ENCODE data around the gene HM13.
"Not testable (repeated sequence)": the region's sequence is repeated elsewhere in the genome, so short reads cannot be mapped to it uniquely, and the experiment has no call there.

Gene HM13

DNA sequence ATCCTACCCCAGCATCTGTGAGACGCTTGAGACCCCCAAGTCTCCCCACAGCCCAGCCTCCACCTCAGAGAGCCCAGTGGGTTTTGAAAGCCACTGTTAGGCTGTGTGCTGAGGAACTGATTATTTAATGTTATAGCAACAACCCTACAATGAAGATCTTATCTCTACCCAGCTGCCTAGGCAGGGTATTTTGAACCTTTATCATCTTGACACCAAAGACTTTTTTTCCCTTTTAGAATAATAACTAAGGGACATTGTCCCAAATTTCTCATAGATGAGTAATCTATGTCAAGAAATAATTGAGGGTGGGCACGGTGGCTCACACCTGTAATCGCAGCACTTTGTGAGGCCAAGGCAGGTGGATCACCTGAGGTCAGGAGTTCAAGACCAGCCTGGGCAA, 26.2 kb downstream of the HM13 start:
- no peak for DNase-seq (ENCODE audit: extremely low read depth in 1 of 2, low read depth in 1 of 2)

DNA sequence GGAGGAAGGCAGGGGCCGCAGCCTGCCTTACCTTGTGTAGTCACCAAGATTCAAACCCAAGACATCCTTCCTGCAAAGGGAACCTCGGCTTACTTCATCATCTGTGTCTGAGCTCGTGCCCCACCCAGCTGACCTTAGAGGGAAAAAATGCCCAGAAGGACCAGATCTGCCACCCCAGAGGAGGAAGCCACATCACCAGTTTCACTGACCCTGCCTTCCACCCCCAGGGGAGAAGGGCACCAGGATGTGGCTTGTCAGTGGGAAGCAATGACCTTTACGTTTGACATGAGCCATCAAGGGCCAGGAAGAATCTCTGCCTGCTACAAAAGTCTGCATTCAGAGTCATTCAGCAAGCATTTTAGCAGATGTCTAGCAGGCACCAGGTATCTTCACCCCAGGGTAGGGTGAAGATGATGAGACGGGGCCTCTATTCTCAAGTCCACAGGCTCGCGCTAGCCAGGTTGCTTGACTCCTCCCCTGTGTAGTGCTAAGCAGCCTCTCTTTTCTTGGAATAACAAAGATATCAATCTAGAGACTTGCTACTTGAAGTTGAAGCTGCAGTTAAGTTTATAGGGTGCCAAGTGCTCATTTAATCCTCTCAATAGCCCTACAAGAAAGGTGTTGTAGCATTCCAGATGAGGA, 28.1 kb downstream of the HM13 start:
- no peak for DNase-seq (ENCODE audit: extremely low read depth in 1 of 2, low read depth in 1 of 2)

DNA sequence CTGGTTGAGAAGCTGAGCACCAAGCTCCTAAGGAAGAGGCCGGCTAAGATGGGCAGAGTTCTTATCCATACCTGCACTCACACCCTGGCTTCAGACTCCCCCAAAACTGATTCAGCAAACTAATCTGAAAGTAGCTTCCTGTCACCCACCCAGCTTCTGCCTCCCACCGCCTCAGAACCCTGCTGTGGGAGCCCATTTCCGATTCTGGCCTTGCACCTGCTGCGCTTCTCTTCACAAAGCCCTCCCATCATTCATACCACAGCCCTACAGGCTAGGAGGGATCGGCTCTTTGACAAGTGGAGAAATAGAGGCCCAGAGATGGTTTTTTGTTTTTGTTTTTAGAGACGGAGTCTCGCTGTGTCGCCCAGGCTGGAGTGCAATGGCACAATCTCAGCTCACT, 28.7 kb downstream of the HM13 start:
- no peak for DNase-seq (ENCODE audit: extremely low read depth in 1 of 2, low read depth in 1 of 2)

DNA sequence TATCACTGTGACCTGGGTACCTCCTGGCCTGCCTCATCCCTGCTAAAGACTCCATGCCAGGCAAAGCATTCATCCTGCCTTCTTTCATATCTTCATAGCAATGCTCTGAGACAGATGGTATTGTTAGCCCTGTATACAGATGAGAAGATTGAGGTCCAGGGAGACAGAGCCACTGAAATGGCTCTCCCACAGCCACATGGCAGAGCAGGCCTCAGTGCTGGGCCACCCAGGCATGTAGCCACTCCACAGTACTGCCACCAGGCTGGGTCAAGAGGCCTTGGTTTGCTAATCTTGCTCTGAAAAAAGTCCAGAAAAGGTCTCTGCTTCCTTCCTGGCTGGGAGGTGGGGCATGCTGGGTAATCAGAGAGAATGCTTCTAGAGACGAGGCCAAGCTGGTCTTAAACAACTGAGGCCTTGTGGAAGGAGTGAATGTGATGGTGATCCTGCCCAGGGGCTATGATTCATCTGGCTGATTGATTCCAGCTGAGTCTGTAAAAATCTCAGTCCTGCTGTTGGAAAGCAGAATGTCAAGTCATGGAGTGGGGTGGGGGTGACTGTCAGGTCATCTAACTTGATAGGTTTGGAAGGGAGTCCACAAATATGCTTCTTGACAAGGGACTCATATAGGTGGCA, 29.8 kb downstream of the HM13 start:
- no peak for DNase-seq (ENCODE audit: extremely low read depth in 1 of 2, low read depth in 1 of 2)

DNA sequence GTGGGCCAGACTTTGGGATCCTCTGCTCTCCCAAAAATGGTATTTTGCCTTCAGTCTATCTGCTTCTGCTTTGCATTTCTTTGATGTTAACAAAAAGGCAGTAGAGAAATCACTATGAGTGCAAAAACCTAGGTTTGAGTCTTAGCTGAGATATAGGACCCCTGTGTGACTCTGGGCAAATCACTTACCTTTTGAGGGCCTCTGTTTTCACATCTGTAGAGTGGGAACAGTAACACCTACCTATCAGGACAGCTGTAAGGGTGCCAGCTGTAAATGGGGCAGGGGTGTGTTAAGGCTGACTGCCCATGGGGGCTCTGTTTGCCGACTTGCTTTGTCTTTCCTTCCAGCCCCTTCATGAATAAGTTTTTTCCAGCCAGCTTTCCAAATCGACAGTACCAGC, 30.4 kb downstream of the HM13 start:
- DNase-seq (ENCODE audit: extremely low read depth in 1 of 2, low read depth in 1 of 2): no peak

DNA sequence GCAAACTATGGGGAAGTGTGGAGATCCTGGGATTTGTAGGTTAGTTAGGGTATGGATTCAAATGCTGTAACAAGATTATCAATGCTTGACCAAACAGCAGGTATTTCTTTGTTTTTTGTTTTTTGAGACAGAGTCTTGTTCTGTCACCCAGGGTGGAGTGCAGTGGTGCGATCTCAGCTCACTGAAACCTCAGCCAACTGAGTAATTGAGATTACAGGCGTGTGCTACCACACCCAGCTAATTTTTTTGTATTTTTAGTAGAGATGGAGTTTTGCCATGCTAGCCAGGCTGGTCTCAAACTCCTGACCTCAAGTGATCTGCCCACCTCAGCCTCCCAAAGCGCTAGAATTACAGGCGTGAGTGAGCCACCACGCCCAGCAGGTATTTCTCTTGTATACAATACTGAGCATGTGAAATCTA, 31.4 kb downstream of the HM13 start:
- not testable (repeated sequence) for DNase-seq (ENCODE audit: extremely low read depth in 1 of 2, low read depth in 1 of 2)

DNA sequence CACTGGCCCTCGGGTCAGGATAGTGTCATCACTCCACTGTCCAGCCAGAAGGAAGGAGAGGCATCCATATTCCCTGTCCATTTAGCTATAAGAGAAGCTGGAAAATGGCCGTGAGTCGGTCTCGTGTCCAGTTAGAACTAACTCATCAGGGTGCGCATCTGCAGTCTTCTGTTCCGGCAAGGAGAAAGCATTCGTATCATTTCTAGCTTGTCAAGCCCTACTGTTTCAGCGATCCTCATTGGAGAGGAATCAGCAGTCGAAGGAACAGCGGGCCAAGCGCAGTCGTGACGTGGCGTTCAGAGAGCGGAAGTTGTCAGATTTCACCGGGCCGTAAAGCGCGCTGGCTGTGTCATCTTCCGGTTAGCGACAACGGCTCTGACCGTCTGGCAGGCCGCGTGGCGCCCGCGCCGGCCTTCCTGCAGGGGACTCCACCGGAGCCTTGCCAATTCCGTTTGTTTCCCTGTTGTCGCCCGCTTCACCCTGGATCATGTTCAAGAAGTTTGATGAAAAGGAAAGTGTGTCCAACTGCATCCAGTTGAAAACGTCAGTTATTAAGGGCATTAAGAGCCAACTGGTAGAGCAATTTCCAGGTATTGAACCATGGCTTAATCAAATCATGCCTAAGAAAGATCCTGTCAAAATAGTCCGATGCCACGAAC, 32.9 kb downstream of the HM13 start:
- peak; percentile 50 to 67 for DNase-seq (ENCODE audit: extremely low read depth in 1 of 2, low read depth in 1 of 2)

DNA sequence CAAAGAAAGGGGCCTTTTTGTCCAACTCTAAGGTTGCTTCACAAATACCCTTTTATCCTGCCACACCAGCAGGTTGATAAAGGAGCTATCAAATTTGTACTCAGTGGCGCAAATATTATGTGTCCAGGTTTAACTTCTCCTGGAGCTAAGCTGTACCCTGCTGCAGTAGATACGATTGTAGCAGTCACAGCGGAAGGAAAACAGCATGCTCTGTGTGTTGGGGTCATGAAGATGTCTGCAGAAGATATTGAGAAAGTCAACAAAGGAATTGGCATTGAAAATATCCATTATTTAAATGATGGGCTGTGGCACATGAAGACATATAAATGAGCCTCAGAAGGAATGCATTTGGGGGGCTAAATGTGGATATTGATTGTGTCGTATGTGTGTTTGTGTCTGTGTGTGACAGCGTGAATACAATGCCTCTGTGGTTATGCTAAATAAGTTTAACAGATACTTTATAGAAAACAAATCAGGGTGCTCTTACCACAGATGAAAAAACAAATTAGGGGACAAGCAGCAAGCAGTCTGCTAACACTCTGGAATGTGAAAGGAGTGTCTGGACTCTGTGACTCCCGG, 33.6 kb downstream of the HM13 start:
- no peak for DNase-seq (ENCODE audit: extremely low read depth in 1 of 2, low read depth in 1 of 2)

DNA sequence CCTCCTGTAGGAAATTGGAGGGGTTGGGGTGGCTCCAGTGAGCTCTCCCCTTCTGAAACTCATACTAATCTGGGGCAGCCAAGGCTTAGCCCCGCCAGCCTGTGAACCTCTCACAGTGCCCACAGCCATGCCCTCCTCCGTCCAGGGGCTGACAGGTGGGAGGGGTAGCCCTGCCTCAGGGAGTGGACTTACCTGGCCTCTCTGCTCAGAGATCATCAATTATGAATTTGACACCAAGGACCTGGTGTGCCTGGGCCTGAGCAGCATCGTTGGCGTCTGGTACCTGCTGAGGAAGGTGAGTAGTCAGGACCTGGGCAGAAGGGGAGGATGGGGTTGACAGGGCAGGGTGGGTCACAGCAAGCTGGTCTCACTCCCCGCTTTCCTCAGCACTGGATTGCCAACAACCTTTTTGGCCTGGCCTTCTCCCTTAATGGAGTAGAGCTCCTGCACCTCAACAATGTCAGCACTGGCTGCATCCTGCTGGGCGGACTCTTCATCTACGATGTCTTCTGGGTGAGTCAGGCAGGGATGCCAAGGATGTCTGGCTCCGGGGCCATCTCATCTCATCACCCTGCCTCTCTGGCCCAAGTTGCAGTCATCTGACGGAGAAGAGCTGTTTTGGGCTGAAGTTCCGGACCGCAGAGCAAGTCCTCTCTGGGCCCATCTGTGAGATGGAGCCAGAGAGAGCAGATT, 34.7 kb downstream of the HM13 start:
- DNase-seq (ENCODE audit: extremely low read depth in 1 of 2, low read depth in 1 of 2): no peak

DNA sequence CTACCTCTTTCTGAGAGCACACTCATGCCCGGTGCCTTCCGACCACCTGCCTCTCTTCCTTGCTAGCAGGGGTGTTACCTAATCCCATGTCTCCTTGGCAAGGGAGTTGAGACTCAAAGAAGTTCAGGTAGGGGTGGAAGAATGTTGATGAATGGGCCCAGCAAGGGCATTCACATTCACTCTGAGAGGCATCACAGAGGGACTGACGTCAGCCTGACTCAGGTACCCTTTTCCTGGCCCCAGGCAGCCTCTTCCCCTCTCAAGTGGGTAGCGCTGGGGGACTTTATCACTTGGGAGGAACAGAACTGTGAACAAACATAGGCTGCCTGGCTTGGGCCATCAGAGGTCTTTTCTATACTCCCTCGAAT, 35.3 kb downstream of the HM13 start:
- no peak for DNase-seq (ENCODE audit: extremely low read depth in 1 of 2, low read depth in 1 of 2)

DNA sequence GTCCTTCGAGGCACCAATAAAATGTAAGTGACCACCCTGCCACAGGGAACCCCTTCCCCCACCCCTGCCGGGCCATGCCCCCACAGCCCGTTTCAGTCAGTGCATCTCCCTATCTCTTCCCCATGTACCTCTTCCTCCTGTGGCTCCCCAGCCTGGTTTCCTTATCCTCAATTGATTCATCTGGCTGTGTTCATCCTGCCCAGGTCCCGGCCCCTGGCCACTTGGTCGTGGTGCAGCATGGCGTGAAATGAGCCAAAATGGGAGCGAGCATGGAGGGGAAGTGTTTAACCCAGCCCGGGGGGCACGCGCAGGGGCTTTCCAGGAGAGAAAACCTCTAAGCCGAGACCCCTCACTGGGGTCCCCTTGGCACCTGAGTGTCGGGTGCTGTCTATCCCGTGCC, 35.9 kb downstream of the HM13 start:
- no peak for DNase-seq (ENCODE audit: extremely low read depth in 1 of 2, low read depth in 1 of 2)

DNA sequence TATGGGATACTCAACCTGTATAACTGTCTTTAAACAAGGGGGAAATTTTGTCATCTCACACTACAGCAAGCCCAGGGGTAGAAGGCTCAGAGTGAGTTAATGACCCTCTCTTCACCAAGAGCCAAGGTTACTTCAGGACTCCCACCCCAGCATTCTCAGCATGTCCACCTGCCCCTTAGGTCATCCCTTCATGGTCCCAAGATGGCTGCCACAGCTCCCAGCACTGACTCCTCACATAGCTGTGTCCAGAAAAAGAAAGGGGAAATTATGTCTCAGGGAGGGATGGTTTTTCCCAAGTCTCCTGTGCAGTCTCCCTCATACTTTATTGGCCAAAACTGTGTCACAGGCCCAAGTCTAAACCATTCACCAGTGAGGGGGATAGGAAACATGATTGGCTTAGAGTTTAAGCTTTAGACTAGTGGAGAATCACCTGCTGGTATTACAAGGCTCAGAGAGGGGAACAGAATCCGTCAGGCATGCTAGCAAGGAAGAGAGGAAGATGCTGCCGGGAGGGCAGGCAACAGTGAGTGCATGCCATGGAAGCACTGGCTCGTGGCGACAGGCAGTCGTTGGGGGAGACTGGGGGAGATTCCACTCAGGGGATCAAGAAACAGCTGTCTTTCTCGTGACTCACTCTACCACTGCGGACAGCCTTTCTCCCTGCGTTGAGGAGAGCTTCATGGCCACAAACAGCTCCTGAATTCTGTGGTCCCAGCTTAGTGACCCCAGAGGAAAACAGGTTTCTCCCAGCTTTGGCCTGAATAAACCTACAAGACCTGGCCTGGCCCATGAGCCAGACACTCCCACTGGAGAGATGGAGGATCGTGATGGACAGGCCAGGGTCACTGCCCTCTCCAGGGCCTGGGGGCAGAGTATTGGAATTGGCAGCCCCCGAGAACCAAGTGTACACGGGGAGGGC, 37.2 kb downstream of the HM13 start:
- DNase-seq (ENCODE audit: extremely low read depth in 1 of 2, low read depth in 1 of 2): no peak

DNA sequence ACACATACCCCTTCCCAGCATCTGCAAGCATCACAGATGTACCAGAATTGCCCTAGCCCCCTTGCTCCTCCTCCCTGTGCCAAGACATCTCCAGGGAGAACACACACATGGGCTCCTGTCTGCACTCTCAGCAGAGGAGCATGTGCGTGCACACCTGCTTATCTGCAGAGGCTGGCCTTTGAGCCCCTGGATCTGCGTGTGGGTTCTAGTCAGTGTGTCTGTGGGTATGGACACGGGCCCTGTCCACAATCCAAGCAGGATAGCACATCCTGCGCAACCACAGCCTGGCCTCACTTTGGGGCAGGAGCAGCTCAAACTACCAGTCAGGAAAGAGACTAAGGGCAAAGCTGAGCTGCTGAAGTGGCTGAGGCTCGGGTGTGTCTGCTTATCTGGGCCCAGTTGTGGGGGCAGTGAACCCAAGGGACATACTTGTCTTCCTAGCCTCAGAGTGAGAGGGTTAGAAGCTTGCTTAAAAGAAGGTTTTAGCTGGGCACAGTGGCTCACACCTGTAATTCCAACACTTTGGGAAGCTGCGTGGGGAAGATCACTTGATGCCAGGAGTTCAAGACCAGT, 41.0 kb downstream of the HM13 start:
- DNase-seq (ENCODE audit: extremely low read depth in 1 of 2, low read depth in 1 of 2): no peak

DNA sequence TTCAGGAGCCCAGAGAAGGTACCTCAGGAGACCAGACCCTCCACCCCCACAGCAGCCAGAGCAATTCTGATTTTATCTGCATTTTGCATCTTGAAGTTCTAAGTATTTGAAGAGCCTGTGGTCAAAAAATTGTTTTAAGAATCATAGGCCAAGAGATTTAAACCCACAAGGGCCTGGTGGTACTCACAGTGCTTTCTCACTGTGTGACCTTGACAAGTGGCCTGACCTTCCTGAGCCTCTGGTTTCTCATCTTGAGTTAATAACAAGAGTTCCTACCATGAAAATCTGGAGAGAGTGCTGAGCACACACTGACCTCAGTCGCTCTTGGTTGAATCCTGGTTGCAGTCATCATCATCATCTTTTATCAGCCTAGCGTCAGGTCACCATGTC, 45.5 kb downstream of the HM13 start:
- no peak for DNase-seq (ENCODE audit: extremely low read depth in 1 of 2, low read depth in 1 of 2)

DNA sequence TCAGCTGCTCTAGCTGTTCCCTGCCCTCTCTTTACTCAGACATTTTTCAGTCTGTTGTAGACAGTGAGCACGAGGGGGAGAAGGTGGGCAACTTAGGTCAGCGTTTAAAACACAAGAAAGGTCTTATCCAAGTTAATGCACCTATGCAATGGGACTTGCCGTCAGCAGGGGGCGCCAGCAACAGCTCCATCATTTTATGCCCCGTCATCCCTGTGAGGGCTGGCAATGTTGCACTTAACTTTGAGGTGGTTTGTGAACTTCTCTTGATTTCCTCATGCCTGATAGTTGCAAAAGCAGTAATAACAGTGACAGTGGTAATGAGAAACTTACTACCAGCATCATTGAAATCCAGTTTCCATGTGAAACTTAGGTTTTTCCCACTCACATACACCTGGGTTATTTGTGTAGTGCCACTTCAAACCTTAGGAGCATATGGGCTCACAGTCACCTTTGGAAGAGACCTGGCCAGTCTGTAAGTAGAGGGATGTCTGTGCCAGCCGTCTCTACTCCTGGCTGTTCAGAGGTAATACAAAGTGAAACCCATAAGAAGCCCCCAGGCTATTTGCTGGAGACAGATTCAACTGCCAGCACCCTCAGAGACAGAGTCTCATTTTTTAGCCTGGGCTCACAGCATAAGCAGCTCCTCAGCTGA, 46.0 kb downstream of the HM13 start:
- DNase-seq (ENCODE audit: extremely low read depth in 1 of 2, low read depth in 1 of 2): peak; percentile 52 to 61

DNA sequence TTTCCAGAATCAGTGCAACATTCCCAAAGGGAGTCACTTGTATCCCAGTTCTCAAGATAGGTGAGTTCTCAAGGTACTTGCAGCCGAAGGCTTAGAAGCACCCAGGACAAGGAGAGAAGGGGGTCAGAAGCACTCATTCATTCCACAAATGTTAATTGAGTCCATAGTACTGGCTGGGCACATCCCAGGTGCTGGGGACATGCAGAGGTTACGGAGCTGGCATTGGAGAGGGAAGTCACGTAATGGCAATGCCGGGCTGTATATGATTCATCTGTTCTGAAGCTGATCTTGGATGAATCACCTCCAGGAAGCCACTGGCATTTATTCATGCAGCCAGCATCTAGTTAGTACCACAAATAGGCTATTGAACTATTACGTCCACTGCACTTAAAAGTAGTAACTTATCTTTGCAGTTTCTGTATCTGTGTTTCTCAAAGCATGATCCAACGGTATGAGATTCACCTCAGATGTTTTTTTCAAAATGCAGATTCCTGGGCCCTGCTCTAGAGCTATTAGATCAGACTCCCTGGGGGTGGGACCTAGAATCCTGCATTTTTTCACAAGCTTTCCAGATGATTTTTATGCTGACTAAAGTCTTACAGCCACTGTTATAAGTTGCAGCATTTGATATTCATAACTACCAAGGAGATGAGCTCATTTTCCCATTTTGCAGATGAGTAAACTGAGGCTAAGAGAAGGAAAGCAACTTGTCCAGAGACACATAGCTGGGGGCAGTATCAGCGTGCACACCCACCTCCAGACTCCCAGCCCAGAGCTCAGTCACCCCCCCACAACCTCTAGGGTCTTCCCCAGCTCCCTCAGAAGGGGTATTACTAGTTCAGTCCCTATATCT, 46.7 kb downstream of the HM13 start:
- no peak for DNase-seq (ENCODE audit: extremely low read depth in 1 of 2, low read depth in 1 of 2)

DNA sequence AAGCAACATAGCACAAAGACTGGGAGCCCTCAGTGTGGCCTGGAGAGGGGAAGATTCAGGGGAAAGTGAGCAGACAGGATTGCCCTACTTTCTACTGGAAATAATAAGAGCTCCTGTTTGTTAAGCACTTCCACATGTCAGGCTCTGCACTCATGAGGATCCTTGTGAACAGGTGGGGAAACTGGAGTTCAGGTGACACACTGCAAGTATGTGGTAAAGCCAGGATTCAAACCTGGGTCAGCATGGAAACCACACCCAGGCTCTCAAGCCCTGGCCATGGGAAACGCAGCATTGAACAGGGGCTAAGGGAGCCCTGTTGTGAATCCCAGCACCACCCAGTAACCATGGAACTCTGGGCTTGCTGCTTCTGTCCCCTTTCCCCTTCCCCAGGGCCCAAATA, 48.0 kb downstream of the HM13 start:
- no peak for DNase-seq (ENCODE audit: extremely low read depth in 1 of 2, low read depth in 1 of 2)

DNA sequence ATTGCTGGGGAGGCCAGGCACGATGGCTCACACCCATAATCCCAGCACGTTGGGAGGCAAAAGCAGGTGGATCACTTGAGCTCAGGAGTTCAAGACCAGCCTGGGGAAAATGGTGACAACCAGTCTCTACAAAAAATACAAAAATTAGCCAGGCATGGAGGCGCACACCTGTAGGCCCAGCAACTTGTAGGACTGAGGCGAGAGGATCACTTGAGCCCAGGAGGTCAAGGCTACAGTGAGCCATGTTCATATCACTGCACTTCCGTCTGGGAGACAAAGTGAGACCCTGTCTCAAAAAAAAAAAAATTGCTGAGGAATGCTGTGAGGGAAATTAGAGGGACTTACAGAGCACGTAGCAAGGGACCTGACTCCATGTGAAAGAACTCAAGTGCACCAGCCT, 50.0 kb downstream of the HM13 start:
- DNase-seq (ENCODE audit: extremely low read depth in 1 of 2, low read depth in 1 of 2): no peak

Data from activated CD8-positive, alpha-beta memory T cell treated with anti-CD3 and anti-CD28 coated beads for 1 hour (primary cell).